OCI-LY1 (cell line): ENCODE measurements around the gene AKAP13.

Experiments
- H2AFZ ChIP-seq: fragments of 200-600 bp; sonication (generic), shearing (Covaris generic); 2 replicates; pipeline ENCODE4 v1.6.0; 2014; ENCODE audit warnings: antibody characterized with exemption, mild to moderate bottlenecking, low read length
- H3F3A ChIP-seq: fragments of 200-600 bp; sonication (generic), shearing (Covaris generic); 2 replicates; pipeline ENCODE4 v1.6.0; 2014; ENCODE audit warnings: mild to moderate bottlenecking, antibody characterized with exemption, low read length, moderate library complexity; ENCODE audit not compliant: insufficient read depth
- H3K27ac ChIP-seq: fragments of 200-600 bp; sonication (generic); 2 replicates; pipeline ENCODE4 v1.5.1; 2014; ENCODE audit warnings: low read length, mixed run types, mild to moderate bottlenecking, low read depth; ENCODE audit not compliant: poor library complexity, severe bottlenecking
- H3K27me3 ChIP-seq: fragments of 200-600 bp; sonication (generic); 2 replicates; pipeline ENCODE4 v1.6.0; 2014; ENCODE audit warnings: antibody characterized with exemption, mild to moderate bottlenecking, low read length, moderate library complexity; ENCODE audit not compliant: insufficient read depth
- H3K36me3 ChIP-seq: fragments of 200-600 bp; sonication (generic); 2 replicates; pipeline ENCODE4 v1.6.1; 2014; ENCODE audit warnings: mild to moderate bottlenecking, antibody characterized with exemption, low read length, moderate library complexity, mixed read lengths; ENCODE audit not compliant: insufficient read depth
- H3K4me1 ChIP-seq: fragments of 200-600 bp; sonication (generic); 2 replicates; pipeline ENCODE4 v1.5.1; 2014; ENCODE audit warnings: mild to moderate bottlenecking, low read length, moderate library complexity; ENCODE audit not compliant: insufficient read depth, severe bottlenecking
- H3K4me2 ChIP-seq: fragments of 200-600 bp; sonication (generic), shearing (Covaris generic); 2 replicates; pipeline ENCODE4 v1.6.1; 2014; ENCODE audit warnings: low read length
- H3K4me3 ChIP-seq: fragments of 200-600 bp; sonication (generic); 2 replicates; pipeline ENCODE4 v1.5.1; 2014; ENCODE audit warnings: low read length, low read depth, mild to moderate bottlenecking, mixed read lengths; ENCODE audit not compliant: poor library complexity, severe bottlenecking
- H3K79me2 ChIP-seq: fragments of 200-600 bp; shearing (Covaris generic); 2 replicates; pipeline ENCODE4 v1.6.1; 2016; ENCODE audit warnings: mixed run types, low read length, mixed read lengths; ENCODE audit not compliant: insufficient read depth
- H3K9ac ChIP-seq: fragments of 200-600 bp; sonication (generic), shearing (Covaris generic); 2 replicates; pipeline ENCODE4 v1.6.1; 2014; ENCODE audit warnings: mild to moderate bottlenecking, low read length, mixed read lengths
- H3K9me2 ChIP-seq: fragments of 200-600 bp; sonication (generic), shearing (Covaris generic); 2 replicates; pipeline ENCODE4 v1.6.1; 2014; ENCODE audit warnings: low read depth, mild to moderate bottlenecking, low read length, mixed read lengths
- H3K9me3 ChIP-seq: fragments of 200-600 bp; shearing (Covaris generic); 2 replicates; pipeline ENCODE4 v1.6.1; 2014; ENCODE audit warnings: low read length, mixed read lengths
- H4K20me1 ChIP-seq: fragments of 200-600 bp; sonication (generic), shearing (Covaris generic); 2 replicates; pipeline ENCODE4 v1.6.0; 2016; ENCODE audit warnings: mild to moderate bottlenecking, low read length; ENCODE audit not compliant: insufficient read depth
- CTCF ChIP-seq: fragments of 200-600 bp; sonication (generic), shearing (Covaris generic); IDR thresholded peaks from 2 replicates; pipeline ENCODE4 v1.5.1; 2017; ENCODE audit warnings: mild to moderate bottlenecking, antibody characterized with exemption, low read length, moderate library complexity, mixed read lengths
- EZH2 ChIP-seq: fragments of 200-600 bp; sonication (generic), shearing (Covaris generic); IDR thresholded peaks from 2 replicates; pipeline ENCODE4 v1.8.0; 2017; ENCODE audit warnings: borderline replicate concordance, mixed run types, mild to moderate bottlenecking, antibody characterized with exemption, low read length, moderate library complexity, mixed read lengths

The AKAP13 gene

GRCh38 chr15:85367741-85368140, 12.7 kb upstream of the AKAP13 start:
- Histone ChIP-seq H3K36me3 (no peaks in the 10 kb centered on the region), H2AFZ (no peak overlapping the region), H3K9me3 (no peaks in the 10 kb centered on the region), H3K27me3 (no peaks in the 10 kb centered on the region), H3K79me2 (no peaks in the 10 kb centered on the region), H3K4me3 (no peak overlapping the region), H3K4me1 (no peaks in the 10 kb centered on the region), H3F3A (no peaks in the 10 kb centered on the region), H3K9ac (no peak overlapping the region), H3K4me2 (no peak overlapping the region), H4K20me1 (no peaks in the 10 kb centered on the region), H3K27ac (no peak overlapping the region), H3K9me2 (no peaks in the 10 kb centered on the region)
- TF ChIP-seq CTCF (no peak), EZH2 (no peak)

- Histone ChIP-seq H3K9ac (no peak overlapping the region), H3K79me2 (no peaks in the 10 kb centered on the region), H3K27ac (no peak overlapping the region), H3K4me3 (no peak overlapping the region), H3K9me3 (no peaks in the 10 kb centered on the region), H2AFZ (no peak overlapping the region), H4K20me1 (no peaks in the 10 kb centered on the region), H3K36me3 (no peaks in the 10 kb centered on the region), H3F3A (no peaks in the 10 kb centered on the region), H3K27me3 (no peaks in the 10 kb centered on the region), H3K4me1 (peaks cover 7% of the 10 kb centered on the region), H3K9me2 (no peaks in the 10 kb centered on the region), H3K4me2 (no peak overlapping the region)
- TF ChIP-seq EZH2 (no peak), CTCF (no peak)
Measured at GRCh38 chr15:85374831-85375230, 5.6 kb upstream of the AKAP13 start.

- no peaks in the 10 kb centered on the region for H3K27me3 ChIP-seq
- no peak overlapping the region for H3K27ac ChIP-seq
- no peaks in the 10 kb centered on the region for H3F3A ChIP-seq
- peaks cover 16% of the 10 kb centered on the region for H3K4me1 ChIP-seq
- no peak for TF ChIP-seq EZH2
- TF ChIP-seq CTCF, result no peak
- H4K20me1 ChIP-seq, result no peaks in the 10 kb centered on the region
- no peaks in the 10 kb centered on the region for H3K9me3 ChIP-seq
- H3K4me3 ChIP-seq, result no peak overlapping the region
- no peak overlapping the region for H3K4me2 ChIP-seq
- no peaks in the 10 kb centered on the region for H3K9me2 ChIP-seq
- no peak overlapping the region for H2AFZ ChIP-seq
- H3K9ac ChIP-seq, result no peak overlapping the region
- peaks cover 11% of the 10 kb centered on the region for H3K79me2 ChIP-seq
- H3K36me3 ChIP-seq, result no peaks in the 10 kb centered on the region
Measured at GRCh38 chr15:85377269-85377668, 3.1 kb upstream of the AKAP13 start.
